Activated T-helper 9 cell treated with anti-CD3 and anti-CD28 coated beads, Interleukin-2, amount 50 U/mL, for 16 hours (primary cell): ENCODE results near the gene MLLT10.

Experiments used
- DNase-seq: peaks from one replicate; pipeline ENCODE4 v3.0.0-alpha.2; 2020; ENCODE audit warnings: low read depth

The MLLT10 gene

DNA sequence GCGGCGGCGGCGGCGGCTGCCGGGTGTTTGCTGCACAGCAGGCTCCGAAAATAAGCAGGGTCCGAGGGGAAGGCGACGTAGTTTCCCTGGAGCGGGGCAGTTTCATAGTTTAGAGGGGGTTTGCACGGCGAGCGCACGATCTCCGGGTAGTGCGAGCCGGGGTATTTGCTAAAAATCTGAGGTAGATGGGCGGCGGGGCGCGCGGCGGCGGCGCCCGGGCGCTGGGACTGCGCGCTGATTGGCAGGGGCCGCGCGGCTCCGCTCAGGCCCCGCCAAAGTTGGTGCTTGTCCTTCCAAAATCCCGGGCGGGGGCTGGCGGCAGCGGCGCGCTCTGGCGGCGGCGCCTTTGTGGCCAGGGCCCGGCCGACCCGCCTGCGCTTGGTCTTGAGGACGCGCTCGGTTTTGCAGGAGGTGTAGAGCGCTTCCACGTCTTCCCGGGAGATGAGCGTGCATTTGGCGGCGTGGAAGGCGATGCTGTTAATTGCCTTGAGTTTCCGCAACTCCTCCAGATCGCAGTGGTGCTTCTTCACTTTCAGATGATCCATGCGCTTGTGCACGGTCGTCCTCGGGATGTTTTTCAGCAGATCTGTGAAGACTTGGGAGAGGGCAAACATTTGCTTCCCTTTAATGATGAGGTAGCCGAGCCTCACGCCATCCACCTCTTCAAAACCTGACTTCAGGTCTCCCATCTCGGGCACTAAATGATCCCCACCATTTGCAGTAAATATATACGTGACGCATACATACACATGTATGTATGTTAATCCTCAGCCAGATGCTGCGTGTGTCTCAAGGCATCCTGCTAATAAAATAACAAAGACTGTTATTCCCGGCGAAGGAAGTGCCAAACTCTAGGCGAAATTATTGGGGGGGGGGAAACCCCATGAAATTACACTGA lies 16.6 kb upstream of the MLLT10 start:
- DNase-seq = no peak

DNA sequence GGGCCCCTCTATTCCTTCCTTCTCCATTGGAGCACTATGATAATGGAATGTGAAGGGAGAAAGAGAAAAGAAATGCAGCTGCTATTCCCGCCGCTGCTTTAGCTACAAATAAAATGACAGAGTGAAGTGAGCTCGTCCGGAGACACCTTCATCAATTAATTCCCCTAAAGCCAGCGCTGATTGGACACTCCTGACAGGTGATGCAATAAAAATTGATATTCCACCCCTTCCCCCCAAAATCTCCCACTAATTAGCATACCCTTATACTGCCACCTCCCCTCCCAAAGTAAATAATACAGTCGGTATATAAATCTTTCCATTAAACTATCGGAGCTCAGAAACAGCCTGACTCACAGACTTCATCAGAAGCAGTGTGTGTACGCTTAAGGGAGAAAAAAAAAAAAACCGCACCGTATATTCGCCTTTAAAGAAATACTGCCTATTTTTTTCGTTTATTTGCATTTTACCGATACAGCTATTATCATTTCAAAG lies 15.8 kb upstream of the MLLT10 start:
- no peak for DNase-seq

DNA sequence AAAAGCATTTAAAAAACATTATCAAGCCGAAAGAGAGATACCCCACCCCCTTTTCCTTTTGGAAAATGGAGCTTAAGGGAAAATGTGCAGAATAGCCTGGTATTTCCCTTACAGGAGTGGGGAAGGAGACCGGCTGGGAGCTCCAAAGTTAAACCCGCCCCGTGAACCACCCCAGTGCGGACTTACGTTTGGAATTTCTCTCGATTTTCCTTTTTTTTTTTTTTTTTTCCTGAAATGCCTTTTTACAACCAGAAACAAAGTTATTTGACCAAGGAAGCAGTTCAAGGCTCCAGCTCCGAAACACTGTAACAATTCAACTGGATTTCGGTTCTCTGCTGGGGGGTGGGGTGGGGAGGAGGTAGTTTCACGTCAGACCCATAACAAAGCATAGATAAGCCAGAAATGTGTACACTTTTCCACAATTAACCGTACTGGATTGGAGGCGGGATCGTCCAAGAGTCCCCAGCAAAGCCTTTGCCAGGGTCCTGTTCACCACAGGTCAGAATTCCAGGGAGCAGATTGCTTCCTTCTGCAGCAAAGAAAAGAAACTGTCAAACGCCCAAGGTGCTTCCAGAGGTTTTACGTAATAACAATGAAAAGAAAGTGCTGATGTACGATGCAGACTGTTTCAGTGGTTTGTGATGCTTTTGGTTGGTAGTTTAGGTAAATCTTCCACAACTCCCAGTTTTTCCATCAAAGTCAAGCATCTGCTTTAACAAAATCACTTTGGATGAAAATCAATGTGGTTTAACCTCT lies 15.2 kb upstream of the MLLT10 start:
- DNase-seq = no peak

DNA sequence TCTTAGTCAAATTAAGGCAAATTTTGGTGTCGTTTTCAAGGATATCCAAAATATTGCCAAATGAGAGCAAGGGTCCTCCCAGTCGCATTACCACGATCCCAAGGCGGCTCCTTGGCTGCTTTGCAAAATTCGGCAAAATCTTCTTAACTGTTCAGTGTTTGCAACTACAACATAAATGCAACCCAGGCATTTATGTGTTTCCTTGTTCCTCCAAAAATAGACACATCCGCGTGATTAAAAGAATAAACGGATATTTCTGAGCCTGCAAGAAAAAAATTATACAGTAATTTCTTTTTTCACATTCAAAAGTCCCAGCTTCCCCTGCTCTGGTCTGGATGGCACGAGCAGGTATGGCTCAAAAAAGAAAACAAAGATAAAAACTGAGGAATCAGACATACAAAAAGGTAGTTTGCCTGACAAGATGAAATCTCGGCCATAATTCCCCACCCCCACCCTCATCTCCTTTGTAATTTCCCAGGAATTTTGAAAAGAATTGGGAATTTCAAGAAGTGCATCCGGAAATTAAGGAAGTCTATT lies 14.6 kb upstream of the MLLT10 start:
- no peak for DNase-seq

DNA sequence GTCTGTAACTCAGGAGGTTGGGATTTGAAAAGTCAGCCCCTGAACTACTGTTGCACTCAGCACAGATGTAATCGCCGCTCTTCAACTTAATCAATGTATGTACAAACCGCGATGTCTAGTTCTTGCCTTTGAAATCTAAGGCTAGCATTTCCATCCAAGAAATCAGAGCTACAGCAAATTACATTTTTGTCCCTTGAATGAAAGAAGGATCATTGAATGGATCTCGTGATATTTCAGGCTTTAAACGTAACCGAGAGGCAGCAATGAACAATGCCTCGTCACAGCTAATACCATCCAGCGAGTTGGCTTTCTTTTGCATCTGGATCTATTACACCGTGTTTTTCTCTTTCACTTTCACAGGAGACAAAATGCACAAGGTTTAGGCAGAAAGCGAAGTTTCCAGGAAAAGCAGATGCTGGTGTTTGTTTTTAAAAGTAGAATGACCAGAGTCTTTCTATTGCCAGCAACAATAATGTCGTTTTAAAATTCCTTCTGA lies 14.0 kb upstream of the MLLT10 start:
- DNase-seq = no peak

DNA sequence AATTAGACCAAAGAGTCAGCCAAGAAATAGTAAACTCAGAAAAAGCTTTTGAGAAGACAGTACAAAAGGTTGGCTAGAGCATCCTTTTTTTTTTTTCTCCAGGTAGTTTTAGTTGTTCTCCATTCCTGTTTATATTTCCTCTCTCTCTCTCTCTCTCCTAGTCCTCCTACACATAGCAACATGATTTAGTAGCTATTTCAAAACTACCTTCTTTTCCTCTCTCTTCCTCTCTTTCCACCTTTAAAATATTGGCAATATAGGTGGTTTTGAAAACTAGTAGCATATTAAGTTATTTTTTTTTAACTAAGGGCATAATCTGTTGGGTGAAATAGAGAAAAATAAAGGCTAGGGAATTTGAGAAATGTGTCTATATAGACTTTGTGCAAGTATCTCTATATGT lies 13.5 kb upstream of the MLLT10 start:
- DNase-seq = no peak

DNA sequence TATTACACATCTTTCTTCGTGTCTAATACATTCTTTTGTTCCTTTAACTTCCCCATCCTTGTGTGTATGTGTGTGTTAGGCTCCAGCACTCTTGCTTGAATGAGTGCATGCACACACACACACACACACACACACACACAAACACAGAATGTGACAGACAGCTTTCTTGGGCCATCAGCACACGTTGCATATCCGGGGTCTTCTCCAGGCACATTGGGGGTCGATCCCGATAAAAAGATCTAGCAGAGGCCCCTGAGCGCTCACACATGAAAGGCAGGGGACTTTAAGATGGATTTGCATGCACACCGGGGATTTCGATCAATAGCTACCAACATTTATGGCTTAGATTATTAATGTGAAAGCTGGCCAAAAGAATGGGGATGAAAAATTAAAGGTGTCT lies 13.1 kb upstream of the MLLT10 start:
- no peak for DNase-seq

DNA sequence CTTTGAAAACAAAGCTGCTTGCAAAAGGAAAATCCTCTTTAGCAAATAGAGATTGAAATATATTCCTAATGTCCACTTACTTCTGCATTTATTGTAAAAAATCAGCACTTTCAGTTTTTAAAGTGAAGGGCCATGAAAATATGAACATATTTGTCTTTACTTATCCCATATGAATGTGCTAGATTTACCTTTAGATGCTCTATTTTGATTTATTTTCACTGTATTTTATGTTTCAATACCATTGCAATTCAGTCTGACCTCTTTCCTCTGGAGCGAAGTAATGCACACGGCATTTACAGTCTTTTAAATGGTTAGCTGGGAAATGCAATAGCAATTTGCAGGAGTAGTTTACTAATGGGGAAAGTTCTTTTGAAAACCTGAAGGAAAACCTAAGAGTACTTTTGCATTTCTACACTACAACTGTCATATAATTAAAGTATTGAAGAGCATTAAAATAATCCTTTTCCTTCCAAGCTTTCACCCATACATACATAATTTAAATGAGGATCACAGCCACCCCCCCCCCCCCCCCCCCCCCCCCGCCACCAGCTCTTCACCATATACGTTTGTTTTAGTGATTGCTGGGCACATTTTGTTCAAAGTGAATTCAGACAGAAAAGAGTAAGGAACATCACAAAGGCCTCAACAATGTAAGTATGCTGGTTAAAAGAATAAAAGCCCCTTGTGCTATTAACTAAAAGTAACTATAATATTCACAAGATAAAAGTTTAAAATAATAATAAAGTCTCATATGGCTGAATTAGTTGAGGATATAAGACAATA lies 12.1 kb upstream of the MLLT10 start:
- DNase-seq = no peak

DNA sequence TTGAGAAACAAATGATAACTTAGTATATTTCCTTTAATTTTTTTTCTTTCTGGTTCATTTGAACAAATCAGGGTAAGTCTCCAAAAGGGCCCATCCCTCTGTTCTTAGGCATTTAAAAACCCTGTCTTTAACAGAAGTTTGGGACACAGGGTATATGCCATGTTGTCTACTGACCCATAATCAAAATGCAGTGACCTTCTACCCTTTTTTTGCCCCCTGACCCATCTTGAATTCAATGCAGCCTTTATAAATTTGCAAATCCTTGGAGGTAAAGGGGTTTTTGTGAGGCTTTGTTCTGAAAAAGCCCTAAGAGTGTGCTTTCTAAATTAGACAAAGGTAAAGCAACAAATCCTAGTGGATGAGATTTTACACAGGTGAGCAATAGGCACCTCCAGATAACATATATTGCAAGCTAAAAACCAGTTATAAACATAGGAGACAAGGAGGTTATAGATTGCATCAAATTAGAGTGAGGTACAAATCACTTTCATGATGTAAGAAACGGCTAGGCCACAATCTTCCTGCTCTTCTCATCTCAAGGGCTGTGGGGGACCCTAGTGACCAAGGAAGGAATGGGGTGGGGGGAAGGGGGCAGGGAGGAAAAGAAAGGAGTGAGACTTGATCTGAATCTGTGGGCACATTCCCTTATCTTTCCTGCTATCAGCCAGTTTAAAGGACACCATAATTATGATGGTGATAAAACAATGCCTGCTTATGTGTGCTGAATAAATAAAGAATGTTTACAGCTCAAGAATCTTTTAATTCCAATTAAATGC lies 11.2 kb upstream of the MLLT10 start:
- no peak for DNase-seq

DNA sequence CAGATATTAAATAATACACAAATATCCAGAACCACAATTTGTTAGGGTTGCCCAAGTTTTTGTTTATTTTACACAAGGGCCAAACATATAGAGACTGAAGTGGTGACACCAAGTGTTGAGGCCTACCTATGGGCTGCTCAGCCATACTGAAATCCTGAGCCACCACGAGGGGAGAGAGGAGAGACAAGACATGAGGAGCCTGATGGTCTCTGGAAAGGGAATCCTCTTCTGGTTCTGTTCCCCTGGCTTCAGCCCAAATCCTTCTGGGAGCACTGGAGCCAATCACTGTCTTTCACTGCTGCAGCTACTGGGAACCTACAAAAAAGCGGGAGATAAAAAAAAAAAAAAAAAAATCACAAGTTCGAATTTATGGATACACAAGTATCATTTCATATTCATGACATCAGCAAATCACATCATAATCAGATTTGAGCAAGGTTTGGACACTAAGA lies 10.4 kb upstream of the MLLT10 start:
- no peak for DNase-seq

DNA sequence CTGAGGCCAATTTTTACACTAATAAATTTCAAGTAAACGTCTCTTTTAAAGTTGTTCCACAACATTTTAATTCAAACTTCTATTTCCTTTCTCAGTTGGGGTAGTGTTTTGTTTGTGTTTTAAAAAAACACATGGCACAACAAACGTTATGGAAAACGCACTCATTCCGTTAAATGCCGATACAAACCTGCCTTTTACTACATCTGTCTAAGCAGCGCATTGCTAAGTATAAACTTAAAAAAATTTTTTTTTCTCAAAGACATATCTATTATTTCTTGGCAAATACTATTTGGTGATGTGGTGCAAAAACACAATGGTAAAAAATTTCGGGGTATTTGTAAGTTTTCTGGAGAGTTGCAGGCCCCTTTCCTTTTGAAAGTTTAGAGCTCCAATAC lies 9.9 kb upstream of the MLLT10 start:
- no peak for DNase-seq

DNA sequence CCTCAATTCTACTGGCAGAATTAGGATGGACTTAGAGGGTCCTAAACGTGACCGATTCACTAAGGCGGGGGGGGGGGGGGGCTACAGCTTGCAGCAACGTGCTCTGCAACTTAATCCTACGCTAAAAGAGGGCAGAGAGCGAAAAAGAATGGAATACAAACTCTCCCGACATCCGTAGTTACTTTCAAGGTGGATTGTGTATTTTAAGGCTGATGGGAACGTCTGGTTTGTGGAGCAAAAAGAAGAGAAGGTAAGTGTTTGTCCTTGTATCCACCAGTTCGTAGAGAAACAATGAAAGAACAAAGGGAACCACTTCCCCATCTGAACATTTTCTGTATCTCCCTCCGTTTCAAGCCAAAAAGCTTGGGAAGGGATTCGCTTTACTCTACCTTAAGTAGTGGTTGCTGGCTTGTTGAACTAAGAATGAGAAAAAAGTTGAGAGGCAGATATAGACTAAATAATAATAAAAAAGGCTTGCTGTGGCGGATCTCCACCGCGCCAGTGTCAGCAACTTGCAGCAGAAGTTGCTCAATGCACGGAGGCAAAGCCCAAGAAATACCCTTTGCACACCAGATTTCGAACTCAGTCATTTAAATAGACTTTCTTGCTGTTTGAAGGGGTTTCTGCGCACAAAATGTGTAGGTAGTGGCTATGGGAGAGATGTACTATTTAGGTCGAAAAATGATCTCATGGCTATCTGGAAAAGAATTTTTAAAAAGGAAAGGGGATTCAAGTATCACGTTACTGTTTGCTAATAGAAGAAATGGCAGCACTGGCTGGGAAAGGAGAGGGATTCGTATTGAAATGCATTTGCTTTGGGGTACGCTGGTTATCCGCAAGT lies 9.3 kb upstream of the MLLT10 start:
- no peak for DNase-seq

DNA sequence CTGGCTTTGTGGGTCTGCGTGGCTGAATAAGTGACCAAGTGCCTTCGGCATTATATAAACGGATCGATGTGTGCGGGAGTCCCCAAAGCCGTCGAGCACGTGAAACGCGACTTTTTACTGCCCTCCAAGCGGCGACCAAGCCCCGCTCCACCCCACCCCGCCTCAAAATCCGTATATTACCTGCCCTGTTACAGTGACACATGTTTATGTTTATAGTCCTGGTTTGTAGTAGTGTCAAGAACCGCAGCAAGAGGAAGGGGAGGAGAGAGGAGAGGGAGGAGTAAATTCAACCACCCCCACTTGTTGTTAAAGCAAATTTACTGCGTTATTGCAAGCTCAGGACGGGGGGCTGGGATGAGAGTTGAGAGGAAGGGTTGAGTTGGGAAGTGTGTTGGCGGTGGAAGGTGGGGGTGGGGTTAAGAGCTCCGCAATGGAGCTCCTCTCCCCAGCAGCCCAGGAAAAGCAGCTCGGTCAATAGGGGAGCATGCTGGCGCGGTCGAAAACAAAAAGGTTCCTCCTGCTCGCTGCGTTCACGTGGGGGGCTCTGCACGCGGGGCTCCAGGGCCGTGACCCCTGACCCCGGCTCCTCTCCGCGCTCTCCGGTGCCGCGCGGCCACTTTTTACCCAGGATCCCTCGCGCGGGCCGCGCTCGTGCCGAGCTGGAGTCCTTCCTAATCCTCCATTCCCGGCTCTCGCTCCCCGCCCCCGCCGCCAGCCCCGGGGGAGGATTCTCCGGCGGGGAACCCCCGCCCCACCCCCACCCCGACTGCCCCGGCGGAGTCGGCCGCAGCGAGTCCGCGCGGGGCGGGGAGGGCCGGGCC lies 8.5 kb upstream of the MLLT10 start, which contains the start of gene SKIDA1:
Gene SKIDA1, minus strand, starts transcription at position 316 of the 821 bp plus-strand sequence. CDS start 7,860 bp downstream, outside the sequence.
- peak; percentile 58 for DNase-seq

DNA sequence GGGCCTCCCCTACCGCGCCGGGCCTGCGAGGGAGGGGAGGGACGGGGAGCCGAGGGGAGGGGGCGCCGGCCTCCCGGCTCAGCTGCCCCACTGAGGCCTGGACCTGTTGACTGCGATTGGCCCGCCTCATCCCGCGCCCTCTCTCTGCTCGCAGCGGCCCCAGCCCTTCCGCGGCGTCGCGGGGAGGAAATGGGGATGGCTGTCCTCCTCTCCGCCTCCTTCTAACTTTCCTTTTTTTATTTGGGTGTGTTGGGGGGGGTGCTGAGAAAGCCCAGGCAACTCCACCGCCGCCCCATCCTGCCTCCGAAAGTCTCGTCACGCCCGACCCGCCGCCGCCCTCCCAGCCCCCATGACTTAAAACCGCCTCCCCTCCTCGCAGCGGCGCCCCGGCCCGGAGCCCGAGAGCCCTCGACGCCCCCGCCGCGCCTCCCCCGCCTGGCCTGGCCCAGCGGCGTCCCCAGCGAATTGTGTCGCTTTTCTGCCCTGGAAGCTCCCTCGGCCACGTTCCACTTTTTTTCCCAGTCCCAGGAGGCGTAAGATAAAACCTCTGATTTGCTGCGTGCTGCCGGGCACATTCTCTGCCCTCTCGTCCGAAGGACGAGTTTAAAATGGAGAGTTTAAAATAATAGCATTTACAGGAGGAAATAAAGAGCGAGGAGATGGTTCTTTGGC lies 7.7 kb upstream of the MLLT10 start:
- peak; percentile 58 for DNase-seq

DNA sequence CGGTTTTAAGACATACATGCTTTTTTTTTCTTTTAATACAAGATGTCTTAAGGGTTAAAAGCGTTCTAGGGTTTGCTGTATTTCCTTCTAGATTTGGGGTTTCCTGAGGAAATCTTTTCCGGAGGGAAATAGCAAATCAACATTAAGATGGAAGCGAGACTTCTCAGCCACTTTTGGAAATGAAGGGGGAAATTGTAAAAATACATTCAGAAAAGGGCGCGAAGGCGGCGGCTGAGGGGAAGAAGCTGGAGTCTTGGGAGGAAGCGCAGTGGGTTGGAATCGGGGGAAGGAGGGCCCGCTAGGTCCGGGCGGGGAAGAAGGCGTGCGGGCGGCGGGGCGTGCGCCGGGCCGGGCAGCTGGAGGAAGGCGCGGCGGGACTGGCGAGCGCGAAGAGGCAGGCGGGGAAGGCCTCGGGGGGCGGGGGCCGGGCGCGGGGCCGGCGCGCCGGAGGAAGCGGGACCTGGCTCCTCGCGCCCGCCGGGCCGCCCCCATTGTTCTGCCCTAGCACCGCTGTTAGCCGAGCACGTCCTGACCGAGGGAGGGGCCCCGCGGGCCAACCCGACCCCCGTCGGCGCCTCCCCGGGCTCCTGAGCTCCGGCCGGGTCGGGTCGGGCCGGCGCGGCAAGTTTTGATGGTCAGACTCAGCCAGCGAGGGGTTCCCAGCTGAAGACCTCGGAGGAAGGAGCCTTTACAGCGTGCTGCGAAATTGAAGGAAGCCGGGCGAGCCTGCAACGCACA lies 7.0 kb upstream of the MLLT10 start:
- DNase-seq = peak; percentile 47

DNA sequence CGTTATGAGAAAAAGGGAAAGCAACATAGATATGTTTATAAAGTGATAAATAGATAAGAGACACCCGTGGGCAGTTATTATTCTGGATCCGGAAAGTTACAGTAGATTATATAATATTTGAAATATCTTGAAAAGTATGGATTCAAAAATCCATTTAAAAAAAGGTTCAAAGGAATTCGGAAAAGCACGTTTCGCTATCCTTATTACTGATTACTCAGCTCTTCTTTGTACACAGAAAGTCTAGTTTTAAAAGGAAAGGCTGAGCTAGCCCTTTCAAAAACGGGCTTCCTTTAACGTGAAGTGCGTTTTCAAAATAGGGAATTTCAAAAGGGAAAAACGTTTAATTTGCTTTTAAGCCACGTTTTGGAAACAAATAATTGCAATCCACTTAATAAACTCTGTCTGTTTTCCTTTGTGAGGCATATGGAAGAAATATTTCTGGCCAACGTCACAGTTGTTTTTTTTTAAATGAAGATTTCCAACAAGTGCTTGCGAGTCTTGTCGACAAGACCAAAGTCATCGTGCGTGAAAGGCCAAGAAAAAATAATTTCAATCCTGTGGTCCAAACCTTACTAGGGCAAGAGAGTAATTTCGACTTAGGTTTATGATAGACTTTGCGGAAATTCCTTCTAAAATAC lies 6.3 kb upstream of the MLLT10 start:
- no peak for DNase-seq
